ENCODE data around the gene KCNN1. TPM values are rescaled to one million over a fixed set of nuclear protein-coding genes. Genes with fewer than 3 reads are reported as not detected.

Gene KCNN1
- total RNA-seq, 1 experiment from 2014 or later = 0.90 TPM

GRCh38 chr19:17966129-17966483 is 801 bp upstream of the KCNN1 start:
- Histone ChIP-seq H3K27me3 (ENCODE audit: control insufficient read depth, insufficient read depth, low read length) (no peaks in the 10 kb centered on the region; the same call in 1 of the 2 replicates), H3K4me3 (ENCODE audit: low read depth in 2 of 2, low read length in 2 of 2) (no peak overlapping the region), H3K4me1 (ENCODE audit: control insufficient read depth, insufficient read depth, low read length) (no peaks in the 10 kb centered on the region), H3K9me3 (ENCODE audit: control insufficient read depth, insufficient read depth, low read depth, low read length) (no peaks in the 10 kb centered on the region), H3K36me3 (ENCODE audit: control insufficient read depth, insufficient read depth, low read length) (no peaks in the 10 kb centered on the region), H3K27ac (ENCODE audit: low read length) (no peak overlapping the region)
- no TSS peak for BruUV-seq (replicated peaks)
- ATAC-seq = no peak
- ChIA-PET POLR2A (interaction anchor here (0.6 kb wide), 1 partner anchor 11 kb away, joined by 3 read pairs; no protein-coding TSS in a partner anchor), CTCF (interaction anchor here (0.6 kb wide), 2 partner anchors 26 to 108 kb away, joined by 3 read pairs; no protein-coding TSS in a partner anchor)
- in situ Hi-C loops (cut with HindIII; ENCODE audit: low pct_unique_long_range_greater_than_20kb, low sequenced_read_pairs) (no loop called here), intact Hi-C loops (cut with micrococcal nuclease; ENCODE audit: unreplicated experiment) (no loop called here)
- TF ChIP-seq TCF7L2 (IDR thresholded peaks at IDR 0.05; ENCODE audit: low read depth, low read length) (no peak), REST (IDR thresholded peaks at IDR 0.05; ENCODE audit: insufficient read depth in 1 of 2, low read depth in 2 of 2, low read length in 1 of 2) (no peak), CTCF (IDR thresholded peaks at IDR 0.05) (no peak), POLR2AphosphoS5 (IDR thresholded peaks at IDR 0.05; ENCODE audit: low read depth, low read length) (no peak), SIN3A (IDR thresholded peaks at IDR 0.05; ENCODE audit: borderline replicate concordance, insufficient read depth, low read depth, low read length) (no peak)
- DNase-seq (ENCODE audit: low read depth, low spot score) = no peak

- BruUV-seq (replicated peaks) = no TSS peak
- Histone ChIP-seq H3K9me3 (ENCODE audit: control insufficient read depth, insufficient read depth, low read depth, low read length) (no peaks in the 10 kb centered on the region), H3K27me3 (ENCODE audit: control insufficient read depth, insufficient read depth, low read length) (no peaks in the 10 kb centered on the region; the same call in 1 of the 2 replicates), H3K4me3 (ENCODE audit: low read depth in 2 of 2, low read length in 2 of 2) (peak overlapping the region; percentile 33 to 39), H3K36me3 (ENCODE audit: control insufficient read depth, insufficient read depth, low read length) (no peaks in the 10 kb centered on the region), H3K27ac (ENCODE audit: low read length) (no peak overlapping the region), H3K4me1 (ENCODE audit: control insufficient read depth, insufficient read depth, low read length) (no peaks in the 10 kb centered on the region)
- in situ Hi-C loops (cut with HindIII; ENCODE audit: low pct_unique_long_range_greater_than_20kb, low sequenced_read_pairs) = no loop called here
- DNase-seq (ENCODE audit: low read depth, low spot score) (no peak), ATAC-seq (no peak)
- ChIA-PET CTCF (no interaction called here), POLR2A (no interaction called here)
- intact Hi-C loops (cut with micrococcal nuclease; ENCODE audit: unreplicated experiment) = no loop called here
- no peak for TF ChIP-seq CTCF (IDR thresholded peaks at IDR 0.05)
- no peak for TF ChIP-seq POLR2AphosphoS5 (IDR thresholded peaks at IDR 0.05; ENCODE audit: low read depth, low read length)
- TF ChIP-seq SIN3A (IDR thresholded peaks at IDR 0.05; ENCODE audit: borderline replicate concordance, insufficient read depth, low read depth, low read length) = no peak
- TF ChIP-seq REST (IDR thresholded peaks at IDR 0.05; ENCODE audit: insufficient read depth in 1 of 2, low read depth in 2 of 2, low read length in 1 of 2) = no peak
- TF ChIP-seq TCF7L2 (IDR thresholded peaks at IDR 0.05; ENCODE audit: low read depth, low read length) = no peak
Observed at GRCh38 chr19:17967257-17968051, 547 bp downstream of the KCNN1 start.

Data from Panc1 (cell line).